Head of caudate nucleus (tissue), 42 donors: ENCODE measurements around the gene C4A.

Source experiments
- DNase-seq, 42 donors: peaks; one replicate each; pipeline versions ENCODE4 v3.0.0 to v3.0.0-alpha.2; 2020 to 2021; ENCODE audit warnings: mixed read lengths in 7 of 42
- intact Hi-C: fragments of 100-400 bp; cut with DNase I; formaldehyde crosslinking; loops from one replicate; pipeline ENCODE4 v1.15.0; 2022

C4A gene

DNA sequence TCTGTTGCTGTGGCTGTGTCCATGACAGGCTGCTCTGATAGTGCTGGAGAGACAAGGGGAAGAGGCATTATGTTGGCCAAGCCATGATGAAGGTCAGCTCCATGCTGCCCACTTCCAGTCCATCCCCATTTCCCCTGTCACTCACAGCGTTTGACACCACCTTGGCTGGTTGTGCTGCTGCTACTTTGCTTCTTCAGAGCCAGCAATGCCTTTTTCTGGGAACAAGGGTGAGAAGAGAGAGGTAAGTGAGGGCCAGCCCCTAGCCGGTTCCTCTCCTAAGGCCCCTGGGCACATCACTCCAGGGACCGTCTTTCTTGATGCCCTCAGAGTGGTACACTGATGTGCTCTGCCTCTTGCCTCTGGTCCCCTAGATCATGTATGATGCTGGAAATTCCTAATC, 25.1 kb upstream of the C4A start:
- intact Hi-C loops: no loop called here
- no peak for DNase-seq

DNA sequence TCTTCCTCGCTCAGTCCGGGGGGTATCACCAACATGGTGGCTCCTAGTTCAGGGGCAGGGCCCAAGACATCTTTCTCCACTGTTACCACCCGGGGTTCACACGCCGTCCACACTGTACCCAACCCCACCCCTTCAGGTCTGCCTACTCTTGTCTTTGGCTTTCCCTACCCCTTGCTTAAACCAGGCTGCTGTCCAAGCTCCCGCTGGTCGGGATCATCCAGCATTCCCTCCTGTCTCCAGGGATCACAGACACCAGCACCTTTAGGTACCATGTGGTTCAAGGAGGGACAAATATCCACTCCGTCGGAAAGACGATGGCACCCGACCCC, 23.5 kb upstream of the C4A start:
- no peak for DNase-seq
- intact Hi-C loops: no loop called here

DNA sequence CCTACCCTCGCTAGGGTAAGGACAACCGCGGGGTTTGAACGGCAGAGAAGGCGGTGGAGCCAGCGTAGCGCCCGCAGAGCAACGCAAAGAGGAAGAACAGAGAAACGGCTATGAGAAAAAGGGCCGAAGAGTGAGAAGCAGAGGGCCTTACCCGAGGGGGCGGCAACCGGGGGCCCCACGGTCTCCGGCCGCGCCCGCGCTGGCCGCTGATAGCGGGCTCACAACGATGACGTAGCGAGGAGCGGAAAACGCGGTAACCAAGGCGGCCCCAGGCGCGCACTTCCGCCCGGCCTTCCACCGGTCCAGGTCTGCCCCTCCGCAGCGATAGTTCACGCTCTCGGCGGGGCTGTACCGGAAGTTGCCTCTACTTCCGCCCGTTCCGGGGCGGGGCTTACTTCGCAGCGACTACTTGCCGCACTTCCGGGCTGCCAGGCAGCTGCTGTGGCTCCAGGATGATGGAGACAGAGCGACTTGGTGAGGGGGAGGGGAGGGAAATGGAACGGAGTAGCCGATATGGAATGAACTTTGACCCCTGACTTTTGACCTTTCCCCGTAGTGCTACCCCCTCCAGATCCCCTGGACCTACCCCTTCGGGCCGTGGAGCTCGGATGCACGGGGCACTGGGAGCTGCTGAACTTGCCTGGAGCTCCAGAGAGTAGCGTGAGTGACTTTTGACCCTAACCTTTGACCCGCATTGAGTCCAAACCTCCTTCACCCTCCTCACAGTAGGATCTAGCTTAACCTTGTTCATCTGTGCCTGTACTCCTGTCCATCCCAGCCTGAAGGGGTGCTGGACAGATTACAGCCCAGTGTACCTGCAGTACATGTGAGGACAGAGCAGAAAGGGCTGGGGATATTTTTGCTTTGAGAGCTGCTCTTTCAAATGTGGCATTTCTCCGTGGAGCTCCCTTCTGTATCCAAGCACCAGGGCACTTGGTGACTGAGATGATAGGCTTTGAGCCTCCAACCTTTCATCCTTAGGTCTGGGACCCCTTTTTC, 22.8 kb upstream of the C4A start, which contains the start of the genes NELFE and SKIC2:
Gene NELFE, minus strand, starts transcription at position 231 of the 999 bp plus-strand sequence. CDS start 525 bp downstream, outside the sequence.
Gene SKIC2, plus strand, starts transcription at position 435 of the 999 bp plus-strand sequence. Its CDS starts 18 bp downstream, at position 453.
- DNase-seq: peak; percentile 96 to 100 (median 99)
- intact Hi-C loops: no loop called here

DNA sequence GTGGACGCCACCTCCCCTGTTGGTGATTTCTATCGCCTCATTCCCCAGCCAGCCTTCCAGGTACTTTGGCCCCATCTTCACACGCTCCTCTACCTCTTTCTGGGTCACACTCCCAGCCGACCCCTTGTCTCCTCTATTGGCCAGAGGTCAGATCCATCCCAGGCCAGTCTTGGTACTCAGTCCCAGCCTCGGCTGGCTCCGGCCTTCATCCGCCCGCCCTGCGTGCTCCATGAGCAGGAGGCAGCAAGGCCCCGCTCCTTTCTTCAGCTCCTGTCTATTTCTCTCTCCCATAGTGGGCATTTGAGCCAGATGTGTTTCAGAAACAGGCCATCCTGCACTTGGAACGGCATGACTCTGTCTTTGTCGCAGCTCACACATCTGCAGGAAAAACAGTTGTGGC, 20.2 kb upstream of the C4A start:
- DNase-seq: no peak
- intact Hi-C loops: no loop called here

DNA sequence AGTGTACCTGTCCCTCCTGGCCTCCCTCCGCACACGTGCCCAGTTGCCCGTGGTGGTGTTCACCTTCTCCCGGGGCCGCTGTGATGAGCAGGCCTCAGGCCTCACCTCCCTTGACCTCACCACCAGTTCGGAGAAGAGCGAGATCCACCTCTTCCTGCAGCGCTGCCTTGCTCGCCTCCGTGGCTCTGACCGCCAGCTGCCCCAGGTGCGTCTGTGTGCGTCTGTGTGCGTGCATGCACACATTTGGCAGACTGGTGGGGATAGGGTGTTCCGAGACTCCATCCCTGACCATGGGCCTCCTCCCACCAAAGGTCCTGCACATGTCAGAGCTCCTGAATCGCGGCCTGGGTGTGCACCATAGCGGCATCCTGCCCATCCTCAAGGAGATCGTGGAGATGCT, 17.9 kb upstream of the C4A start:
- intact Hi-C loops: no loop called here
- DNase-seq: no peak

DNA sequence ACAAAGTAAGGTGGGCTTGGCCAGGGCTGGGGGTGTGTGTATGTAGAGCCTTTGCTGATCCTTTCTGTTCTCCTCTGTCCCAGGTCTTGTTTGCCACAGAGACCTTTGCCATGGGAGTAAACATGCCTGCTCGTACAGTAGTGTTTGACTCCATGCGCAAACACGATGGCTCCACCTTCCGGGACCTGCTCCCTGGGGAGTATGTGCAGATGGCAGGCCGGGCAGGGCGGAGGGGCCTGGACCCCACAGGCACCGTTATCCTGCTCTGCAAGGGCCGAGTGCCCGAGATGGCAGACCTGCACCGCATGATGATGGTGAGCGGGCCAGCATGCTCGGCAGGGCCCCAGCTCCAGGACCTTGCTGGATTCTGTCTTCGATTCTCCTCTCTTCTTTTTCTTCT, 16.2 kb upstream of the C4A start:
- intact Hi-C loops: no loop called here
- DNase-seq: no peak

DNA sequence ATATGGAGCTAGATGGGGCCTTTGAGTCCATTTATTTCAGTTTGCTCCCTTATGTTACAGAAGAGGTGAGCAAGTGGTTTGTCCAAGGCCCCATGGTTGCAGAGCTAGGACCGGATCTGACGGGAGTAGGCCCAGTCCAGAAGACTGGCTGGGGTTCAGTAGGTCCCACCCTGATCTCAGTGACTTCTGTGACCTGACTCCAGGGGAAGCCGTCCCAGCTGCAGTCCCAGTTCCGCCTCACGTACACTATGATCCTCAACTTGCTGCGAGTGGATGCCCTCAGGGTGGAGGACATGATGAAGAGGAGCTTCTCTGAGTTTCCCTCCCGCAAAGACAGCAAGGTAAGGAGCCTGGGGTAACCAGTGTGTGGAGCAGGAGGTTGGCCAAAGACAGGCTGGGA, 15.4 kb upstream of the C4A start:
- intact Hi-C loops: no loop called here

DNA sequence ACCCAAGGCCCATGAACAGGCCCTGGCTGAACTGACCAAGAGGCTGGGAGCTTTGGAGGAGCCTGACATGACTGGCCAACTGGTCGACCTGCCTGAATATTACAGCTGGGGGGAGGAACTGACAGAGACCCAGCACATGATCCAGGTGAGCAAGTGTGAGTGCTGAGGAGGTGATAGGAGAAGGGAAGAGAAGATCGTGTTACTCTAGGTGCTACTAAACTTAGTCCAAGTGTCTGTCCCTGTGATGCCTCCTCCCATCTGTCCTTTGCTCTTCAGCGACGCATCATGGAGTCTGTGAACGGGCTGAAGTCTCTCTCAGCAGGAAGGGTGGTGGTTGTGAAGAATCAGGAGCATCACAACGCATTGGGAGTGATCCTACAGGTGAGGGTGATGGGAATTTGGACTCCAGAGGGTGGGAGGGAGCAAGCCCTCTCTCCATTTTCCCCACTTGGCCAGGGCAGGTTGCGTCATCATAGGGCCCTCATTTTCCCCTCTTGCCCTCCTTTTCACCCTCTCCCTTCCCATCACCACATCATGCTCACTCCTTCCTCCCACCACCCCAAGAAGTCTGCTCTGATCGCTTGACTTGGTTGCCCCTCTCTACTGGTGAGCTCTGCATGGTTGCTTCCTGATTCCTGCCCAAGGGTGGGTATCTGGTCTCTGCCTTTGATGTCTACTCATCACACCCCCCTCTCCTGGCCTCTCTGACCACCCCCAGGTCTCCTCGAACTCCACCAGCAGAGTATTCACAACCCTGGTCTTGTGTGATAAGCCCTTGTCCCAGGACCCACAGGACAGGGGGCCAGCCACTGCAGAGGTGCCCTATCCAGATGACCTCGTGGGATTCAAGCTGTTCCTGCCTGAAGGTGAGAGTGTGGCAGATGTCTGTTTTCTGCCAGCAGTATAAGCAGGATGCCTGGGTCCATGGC, 14.6 kb upstream of the C4A start:
- DNase-seq: no peak
- intact Hi-C loops: no loop called here

More for the DNA sequence above, 15.4 kb upstream of the C4A start:
- DNase-seq: no peak

DNA sequence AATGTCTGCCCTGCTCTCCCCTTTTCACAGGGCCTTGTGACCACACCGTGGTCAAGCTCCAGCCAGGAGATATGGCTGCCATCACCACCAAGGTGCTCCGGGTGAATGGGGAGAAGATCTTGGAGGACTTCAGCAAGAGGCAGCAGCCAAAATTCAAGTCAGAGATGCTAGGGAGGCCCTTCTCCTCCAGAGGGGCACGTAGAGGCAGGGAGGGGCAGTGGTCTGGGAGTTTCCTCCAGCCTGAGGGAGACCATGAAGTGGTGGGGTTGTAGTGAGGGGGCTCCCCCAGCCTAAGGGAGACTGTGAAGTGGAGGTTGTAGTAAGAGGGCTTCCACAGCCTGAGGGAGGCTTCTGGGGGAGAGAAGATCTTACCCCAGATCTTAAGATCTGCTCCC, 13.9 kb upstream of the C4A start:
- no peak for DNase-seq
- intact Hi-C loops: no loop called here

DNA sequence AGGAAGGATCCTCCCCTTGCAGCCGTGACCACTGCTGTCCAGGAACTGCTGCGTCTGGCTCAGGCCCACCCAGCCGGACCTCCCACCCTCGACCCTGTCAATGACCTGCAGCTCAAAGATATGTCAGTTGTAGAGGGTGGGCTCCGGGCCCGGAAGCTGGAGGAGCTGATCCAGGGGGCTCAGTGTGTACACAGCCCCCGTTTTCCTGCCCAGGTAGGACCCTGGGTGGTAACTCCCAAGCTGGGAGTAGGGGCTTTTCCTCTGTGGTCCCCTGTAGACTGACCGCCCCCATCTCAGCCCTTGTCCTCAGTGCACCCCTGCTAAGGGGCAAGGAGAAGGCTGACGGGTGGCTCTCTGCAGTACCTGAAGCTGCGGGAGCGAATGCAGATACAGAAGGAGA, 13.5 kb upstream of the C4A start:
- intact Hi-C loops: no loop called here
- no peak for DNase-seq

DNA sequence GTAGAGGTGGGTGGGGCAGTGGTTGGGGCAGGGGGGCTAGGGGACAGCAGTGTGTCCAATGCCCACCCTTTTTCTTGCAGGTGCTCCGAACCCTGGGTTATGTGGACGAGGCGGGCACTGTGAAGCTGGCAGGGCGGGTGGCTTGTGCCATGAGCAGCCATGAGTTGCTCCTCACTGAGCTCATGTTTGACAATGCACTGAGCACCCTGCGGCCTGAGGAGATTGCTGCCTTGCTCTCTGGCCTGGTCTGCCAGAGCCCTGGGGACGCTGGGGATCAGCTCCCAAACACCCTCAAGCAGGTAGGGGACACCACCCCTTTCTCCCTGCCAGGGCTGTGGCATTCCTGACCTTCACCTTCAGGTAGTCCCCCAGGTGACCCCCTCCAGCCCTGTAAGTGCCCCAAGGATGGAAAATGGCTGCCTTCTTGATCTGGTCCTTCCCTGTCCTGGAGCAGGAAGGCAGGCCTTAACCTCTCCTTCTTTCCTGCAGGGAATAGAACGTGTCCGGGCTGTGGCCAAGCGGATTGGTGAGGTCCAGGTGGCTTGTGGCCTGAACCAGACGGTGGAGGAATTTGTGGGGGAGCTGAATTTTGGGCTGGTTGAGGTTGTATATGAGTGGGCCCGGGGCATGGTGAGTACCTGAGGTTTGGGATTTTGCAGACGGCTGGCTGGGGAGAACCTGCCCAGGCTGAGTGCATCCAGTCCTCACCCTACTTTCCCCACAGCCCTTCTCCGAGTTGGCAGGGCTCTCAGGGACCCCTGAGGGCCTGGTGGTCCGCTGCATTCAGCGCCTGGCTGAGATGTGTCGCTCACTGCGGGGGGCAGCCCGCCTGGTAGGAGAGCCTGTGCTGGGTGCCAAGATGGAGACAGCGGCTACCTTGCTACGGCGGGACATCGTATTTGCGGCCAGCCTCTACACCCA, 12.8 kb upstream of the C4A start:
- intact Hi-C loops: no loop called here
- DNase-seq: no peak

DNA sequence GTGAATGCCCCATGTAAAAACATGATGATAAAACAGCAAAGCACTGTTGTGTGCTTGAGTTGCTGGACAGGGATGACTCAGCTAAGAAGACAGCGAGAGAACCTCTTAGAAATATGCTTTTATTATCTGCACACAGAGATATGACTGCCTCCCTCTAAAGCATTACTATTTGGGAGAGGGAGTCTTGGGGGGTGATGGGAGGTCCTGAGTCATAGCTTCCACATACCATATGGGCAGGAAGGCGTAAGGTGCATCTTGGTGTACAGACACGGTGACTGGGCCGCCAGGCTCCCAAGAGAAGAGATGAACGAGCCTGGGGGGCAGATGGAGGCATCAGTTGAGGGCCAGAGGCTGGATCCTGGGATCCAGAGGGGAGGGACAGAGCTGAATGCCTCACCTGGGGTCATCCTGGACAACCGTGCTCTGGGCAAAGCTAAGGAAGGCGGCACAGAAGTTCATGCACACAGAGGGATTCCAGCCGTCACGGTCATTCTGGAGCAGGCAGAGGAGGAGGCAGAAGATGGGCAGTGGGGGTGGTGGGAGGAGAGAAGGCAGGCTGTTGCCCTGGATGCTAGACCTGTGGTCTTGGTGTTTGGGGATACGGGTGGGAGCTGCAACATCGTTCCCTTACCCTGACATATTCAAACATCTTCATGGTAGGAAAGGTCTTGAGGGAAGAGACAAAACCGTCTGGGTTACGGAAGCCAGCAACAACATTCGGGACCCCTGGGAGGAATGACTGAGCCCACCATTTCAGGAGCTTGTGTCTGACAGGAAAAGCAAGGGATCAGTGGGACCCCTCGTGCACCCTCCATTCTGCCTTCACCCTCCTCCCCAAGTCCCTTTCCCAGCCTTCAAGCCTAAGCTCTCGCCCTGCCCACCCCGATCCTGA, 11.9 kb upstream of the C4A start:
- no peak for DNase-seq
- intact Hi-C loops: no loop called here

DNA sequence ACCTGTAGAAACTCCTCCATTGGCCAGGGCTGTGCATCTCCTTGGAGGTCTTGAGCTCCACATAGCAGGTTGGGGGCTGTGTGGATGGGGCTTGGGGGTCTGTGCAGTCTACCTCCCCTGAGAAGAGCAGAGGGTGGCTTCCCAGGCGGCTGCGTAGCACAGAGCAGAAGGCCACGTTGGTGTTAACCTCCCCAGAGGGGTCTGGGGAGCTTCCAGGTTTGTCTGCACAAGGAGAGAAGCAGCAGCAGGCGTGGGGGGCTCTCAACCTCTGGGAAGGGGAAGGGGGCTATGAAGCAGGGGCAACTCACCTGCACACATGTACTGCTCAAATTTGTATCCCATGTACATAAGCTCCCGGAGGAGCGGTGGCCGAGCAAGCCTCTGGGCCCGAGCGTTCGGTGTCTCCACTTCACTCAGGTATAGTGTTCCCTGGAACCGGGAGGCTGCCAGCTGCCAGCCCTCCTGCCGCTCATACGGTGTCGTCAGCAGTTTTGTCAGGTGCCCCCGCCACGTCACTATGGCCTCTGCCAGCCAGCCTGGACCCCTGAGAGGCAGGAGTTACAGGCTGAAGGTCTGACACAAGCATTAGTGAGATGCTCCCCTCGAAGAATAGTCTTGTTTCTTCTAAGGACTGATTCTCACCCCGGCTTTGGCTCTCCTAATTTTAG, 11.1 kb upstream of the C4A start:
- DNase-seq: peak in 7 of 42 donors; percentile 8 to 39 (median 26)
- intact Hi-C loops: no loop called here

DNA sequence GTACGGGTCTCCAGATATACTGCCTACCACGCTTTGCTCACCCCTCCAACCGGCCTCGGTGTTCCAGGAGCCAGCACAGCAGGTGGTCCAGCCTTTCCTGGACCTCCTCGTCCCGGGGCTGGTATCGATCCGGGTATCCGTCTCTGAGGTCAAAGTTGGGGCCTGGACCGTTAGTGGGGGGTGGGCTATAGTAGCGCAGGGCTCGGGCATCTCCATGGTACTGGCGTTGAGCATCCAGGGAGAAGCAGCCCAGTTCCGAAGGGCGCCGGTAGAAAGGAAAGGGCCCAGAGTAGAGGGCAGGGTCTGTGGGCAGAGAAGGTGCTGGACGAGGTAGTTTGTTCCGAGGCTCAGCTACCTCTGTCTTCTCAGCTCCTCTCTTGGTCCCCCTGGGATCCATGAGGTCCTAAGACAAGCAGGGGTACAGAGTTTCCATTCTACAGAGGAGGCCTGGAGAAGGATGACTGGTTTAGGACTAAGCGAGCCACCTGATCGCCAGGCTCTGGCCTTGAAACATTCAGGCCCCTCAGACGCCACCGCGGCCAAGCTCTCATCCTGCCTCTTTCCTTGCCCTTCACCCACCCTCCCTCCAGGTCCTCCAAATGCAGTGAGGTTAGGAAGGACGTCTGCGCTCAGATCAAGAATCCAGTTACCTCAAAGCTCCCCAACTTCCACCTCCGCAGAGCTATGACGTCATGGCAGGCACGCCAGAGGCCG, 10.4 kb upstream of the C4A start:
- intact Hi-C loops: no loop called here
- peak in 1 of 42 donors; percentile 38 for DNase-seq

DNA sequence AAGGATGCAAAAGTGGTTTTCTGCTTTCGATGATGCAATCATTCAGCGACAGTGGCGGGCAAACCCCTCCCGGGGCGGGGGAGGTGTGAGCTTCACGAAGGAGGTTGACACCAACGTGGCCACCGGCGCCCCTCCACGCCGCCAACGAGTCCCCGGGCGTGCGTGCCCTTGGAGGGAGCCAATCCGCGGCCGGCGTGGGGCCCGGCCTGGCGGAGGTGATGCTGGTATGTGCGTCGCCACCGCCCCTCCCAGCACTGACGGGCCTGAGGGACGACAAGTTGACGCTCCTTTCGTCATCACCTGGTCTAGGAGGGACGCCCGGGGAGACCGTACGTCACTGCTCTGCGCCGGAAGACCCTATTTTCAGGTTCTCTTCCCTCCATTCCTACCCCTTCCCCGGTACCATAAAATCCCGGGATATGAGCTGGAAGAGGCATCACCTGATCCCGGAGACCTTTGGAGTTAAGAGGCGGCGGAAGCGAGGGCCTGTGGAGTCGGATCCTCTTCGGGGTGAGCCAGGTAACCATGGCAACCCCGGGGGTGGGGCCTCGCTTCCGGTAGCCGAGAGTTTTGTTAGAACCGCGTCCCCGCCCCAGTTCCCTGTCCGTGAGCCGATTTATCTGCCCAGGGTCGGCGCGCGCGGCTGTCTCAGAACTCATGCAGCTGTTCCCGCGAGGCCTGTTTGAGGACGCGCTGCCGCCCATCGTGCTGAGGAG, 9.7 kb upstream of the C4A start, which contains the start of gene DXO:
Gene DXO, minus strand, starts transcription at position 146 of the 716 bp plus-strand sequence. CDS start 463 bp downstream, outside the sequence.
- intact Hi-C loops: no loop called here
- DNase-seq: peak; percentile 90 to 98 (median 96)
